GM12864 (cell line): ENCODE measurements around the gene RNU4-1.

Experiments
- DNase-seq: peaks from one replicate; pipeline ENCODE4 v3.0.0-alpha.2; 2011; ENCODE audit warnings: low read depth
- H3K4me3 ChIP-seq: 2 replicates; pipeline ENCODE4 v1.5.1; 2011; ENCODE audit warnings: mild to moderate bottlenecking, low read depth, low read length, control low read depth
- CTCF ChIP-seq: IDR thresholded peaks from 2 replicates; pipeline ENCODE4 v1.5.1; 2011; ENCODE audit warnings: low read depth, mild to moderate bottlenecking, moderate library complexity, low read length, control low read depth, inconsistent platforms; ENCODE audit errors: missing control alignments

RNU4-1 gene

GRCh38 chr12:120290609-120291305 lies 2.3 kb downstream of the RNU4-1 start:
- no peak overlapping the region for H3K4me3 ChIP-seq
- no peak for DNase-seq
- no peak for TF ChIP-seq CTCF

- H3K4me3 ChIP-seq: no peak overlapping the region
- no peak for TF ChIP-seq CTCF
- no peak for DNase-seq
These were observed 5.5 kb downstream of the RNU4-1 start for GRCh38 chr12:120287491-120287890.

- no peak overlapping the region for H3K4me3 ChIP-seq
- no peak for TF ChIP-seq CTCF
- DNase-seq: no peak
These were observed 6.1 kb downstream of the RNU4-1 start for GRCh38 chr12:120286768-120287490.

- DNase-seq: no peak
- TF ChIP-seq CTCF: no peak
- no peak overlapping the region for H3K4me3 ChIP-seq
These were observed 8.7 kb downstream of the RNU4-1 start for GRCh38 chr12:120284381-120284780.

- TF ChIP-seq CTCF: no peak
- no peak for DNase-seq
- no peak overlapping the region for H3K4me3 ChIP-seq
These were observed 9.7 kb downstream of the RNU4-1 start for GRCh38 chr12:120283318-120283717.

GRCh38 chr12:120278137-120279069 lies 14.6 kb downstream of the RNU4-1 start:
- no peak for TF ChIP-seq CTCF
- DNase-seq: no peak

More at GRCh38 chr12:120278137-120279069, 14.6 kb downstream of the RNU4-1 start:
- H3K4me3 ChIP-seq: no peak overlapping the region
